Activated T-cell treated with anti-CD3 and anti-CD28 coated beads for 48 hours (primary cell): Measurements from ENCODE around the gene RNF224.
A peak's percentile ranks its signal among the peaks of the same experiment; 100 is the strongest.

Experiments used
- DNase-seq: peaks from one replicate; pipeline ENCODE4 v3.0.0-alpha.2; 2020; ENCODE audit warnings: low read depth

The RNF224 gene

DNA sequence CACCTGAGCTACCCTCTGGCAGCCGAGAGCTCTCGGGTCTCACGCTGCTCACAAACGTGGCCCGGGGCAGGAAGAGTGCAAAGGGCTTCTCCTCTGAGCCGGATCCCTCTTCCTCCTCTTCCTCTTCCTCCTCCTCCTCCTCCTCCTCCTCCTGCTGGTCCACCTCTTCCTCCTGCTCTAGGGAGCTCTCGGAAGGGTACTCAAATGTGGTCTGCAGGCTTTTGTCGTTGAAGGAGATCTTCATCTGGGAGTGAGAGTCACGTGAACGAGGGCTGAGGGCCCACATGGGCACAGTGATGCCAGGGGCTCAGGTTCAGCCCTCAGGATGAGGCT is 34.9 kb upstream of the RNF224 start:
- no peak for DNase-seq

DNA sequence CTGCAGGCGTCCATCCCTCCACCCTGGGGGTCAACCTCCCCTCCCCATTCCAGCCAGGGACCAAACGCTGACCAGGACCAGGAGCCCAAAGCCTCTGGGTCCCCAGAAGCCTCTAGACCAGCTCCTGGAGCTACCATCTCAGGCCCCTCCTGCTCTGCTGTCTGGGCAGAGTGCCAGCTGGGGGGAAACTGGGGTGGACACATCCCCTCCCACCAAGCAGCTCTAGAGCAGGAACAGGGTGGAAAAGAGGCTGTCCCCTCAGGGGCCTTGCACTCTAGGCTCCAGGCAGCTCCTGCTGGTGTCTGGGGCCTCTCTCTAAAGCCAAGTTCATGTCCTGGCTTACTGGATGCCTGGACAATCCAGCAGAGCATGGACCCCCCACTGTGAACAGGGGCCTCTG is 34.4 kb upstream of the RNF224 start:
- no peak for DNase-seq

DNA sequence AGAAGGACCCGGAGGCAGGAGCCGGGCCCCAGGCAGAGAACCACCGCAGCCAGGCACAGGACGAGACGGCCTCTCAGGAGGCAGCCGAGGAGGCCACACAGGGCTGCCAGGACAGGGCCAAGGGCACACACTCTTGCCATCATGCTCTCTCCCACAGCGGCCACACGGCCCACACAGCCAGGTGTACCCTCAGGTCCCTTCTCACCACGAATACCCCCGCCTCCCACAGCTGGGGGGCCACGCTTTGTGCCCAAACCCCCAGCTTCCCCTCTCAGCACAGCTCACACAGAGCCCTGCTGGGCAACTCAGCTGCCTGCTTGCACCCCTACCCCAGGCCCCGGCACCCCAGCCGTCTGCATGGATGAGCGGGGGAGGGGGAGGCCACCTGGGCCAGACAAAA is 33.5 kb upstream of the RNF224 start:
- DNase-seq = no peak

DNA sequence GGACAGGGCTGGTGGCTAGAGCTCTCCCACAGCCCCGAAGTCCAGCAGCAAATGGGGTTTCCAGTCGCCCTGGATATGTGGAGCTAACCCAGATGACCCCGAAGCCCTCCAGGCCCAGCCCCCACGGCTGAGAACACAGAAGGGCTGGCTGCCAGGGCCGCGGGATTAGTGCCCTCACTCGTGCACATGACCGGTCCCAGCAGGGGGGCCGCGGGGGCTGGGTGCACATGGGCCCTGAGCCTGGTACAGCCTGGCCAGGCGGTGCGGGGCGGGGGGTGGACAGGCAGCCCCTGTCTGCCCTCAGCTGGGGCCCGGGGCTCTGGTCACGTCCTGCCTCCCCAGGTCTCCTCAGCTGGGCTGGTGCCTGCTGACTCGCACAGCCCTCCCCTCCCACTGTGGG is 32.9 kb upstream of the RNF224 start:
- DNase-seq = no peak

DNA sequence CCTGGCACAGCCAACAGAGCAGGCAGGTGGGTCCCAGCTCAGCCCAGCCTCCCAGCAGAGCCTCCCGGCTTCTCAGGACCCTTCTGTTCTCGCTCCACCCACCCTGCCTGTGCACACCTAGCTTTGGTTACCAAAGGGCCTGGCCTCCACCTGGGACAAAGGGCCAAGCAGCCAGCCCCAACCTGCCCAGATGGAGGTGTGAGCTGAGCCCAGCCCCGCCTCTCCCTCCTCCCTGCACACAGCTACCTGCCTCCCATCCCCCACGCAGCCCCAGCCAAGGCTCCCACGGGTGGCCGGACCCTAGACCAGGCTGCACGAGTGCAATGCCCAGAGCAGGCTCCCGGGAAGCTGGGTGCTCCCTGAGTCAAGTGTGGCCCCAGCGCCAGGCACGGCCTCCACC is 32.4 kb upstream of the RNF224 start:
- DNase-seq = no peak

DNA sequence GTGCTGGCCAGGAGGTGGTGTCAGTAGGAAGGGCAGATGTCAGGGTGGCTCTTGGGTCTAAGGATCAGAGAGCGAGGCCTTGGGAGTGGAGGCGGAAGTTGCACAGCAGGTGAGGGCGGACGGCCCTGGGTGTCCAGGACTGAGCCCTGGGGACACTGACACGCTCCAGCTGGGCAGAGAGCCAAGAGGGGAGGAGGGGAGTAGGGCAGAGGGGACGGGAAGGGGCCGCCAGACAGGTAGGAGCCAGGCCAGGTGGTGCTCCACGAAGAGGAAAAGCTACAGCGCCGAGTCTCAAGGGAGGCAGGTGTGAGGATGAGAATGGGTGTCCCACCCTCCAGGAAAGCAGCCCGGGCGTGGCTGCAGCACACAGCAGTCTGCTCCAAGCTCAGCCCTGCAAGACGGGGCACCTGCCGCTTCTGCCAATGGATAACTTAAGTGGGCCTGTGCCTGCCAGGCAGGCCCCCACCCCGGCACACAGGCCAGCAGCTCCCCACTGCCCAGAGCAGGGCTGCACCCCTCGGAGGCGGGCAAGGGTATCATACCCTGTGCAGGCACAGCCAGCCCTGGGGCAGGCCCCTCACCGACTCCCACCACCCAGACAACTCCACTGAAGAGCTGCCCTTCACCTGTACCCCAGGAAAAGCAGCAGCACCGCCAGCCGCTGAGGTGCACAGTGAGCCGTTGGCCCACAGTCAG is 31.6 kb upstream of the RNF224 start:
- DNase-seq = no peak

DNA sequence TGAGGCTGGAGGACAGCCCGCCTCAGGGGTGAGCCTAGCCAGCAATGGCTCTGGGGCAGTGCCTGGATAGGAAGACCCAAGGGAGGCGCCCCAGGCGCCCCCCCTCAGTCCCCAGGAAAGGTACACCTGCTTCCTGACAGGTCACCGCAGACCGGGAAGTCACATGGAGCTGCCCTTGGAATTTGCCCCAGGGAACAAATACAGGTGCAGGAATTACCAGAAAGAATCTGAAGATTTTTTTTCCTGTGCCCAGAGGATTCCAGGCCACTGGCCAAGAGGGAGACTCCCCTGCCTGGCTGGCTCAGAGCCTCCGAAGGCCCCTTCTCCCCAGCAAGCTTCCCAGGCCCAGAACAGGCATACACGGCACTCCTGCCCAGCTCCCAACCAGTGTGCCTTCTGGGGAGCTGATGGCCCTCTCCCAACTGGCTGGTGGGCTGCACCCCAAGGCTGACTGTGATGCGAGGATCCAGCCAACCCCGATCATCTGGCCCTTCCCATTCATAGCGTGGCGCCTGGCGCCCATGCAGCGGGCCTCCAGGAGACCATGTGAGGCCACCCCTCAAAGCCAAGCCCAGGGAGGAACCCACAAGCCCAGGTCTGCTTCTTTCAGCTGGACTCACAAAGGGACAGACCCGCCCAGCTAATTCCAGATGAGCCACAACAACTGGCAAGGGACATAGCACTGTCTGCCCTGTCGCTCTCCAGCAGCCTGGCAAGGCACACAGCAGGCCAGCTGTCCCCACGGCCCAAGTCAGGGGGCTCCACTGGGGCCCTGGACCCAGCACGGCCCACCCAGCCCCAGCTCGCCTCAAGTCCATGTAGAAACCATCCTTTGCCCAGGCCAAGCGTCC is 29.0 kb upstream of the RNF224 start:
- no peak for DNase-seq

DNA sequence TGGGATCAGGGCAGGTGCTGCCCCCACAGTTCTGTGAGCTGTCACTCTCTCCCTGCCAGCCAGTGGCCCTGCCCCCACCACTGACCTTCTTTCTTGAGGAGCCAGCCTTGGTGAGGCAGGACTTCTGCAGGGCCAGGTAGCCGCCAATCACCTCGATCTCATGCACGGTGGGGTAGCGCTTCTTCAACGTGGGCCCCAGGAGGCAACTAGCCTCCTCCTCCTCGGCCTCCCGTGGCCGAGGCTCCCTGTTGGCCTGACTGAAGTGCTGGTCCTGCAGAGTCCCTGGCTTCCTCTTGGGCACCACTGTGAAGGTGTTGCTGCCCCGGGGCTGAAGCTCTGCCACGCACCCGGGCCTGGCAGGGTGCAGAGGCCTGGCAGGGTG is 28.4 kb upstream of the RNF224 start:
- no peak for DNase-seq

DNA sequence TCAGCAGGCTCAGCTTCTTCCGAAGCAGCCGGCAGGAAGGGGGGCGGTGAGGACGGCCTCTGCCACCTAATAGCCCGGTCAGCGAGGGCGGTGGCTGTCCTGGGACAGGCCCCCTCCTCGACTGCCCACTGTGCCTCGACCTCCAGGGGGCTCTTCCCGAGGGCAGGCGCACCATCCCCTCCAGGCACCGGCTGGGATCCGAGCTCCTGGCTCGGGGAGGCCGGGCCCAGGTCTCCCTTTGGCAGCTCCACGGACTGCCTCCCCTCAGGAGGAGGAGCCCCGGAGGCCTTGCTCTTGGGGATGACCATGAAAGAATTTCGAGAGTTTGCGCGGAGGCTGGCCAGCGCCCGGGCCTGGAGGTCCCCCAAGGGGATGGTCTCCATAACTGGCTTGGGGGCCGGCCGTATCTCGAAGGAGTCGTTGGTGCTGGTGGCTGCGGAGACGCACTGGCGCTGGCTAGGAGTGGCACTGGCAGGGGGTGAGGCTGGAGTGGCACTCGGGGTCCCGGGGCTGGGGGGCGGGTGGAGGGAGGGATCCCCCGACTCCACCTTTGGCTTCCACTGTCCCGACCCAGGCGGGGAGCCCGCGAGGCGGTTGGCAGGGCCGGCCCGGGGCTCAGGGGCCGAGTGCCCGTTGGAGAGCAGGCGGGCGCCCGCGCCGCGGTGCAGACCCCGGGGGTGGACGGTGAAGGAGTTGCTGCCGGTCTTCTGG is 27.7 kb upstream of the RNF224 start:
- no peak for DNase-seq

DNA sequence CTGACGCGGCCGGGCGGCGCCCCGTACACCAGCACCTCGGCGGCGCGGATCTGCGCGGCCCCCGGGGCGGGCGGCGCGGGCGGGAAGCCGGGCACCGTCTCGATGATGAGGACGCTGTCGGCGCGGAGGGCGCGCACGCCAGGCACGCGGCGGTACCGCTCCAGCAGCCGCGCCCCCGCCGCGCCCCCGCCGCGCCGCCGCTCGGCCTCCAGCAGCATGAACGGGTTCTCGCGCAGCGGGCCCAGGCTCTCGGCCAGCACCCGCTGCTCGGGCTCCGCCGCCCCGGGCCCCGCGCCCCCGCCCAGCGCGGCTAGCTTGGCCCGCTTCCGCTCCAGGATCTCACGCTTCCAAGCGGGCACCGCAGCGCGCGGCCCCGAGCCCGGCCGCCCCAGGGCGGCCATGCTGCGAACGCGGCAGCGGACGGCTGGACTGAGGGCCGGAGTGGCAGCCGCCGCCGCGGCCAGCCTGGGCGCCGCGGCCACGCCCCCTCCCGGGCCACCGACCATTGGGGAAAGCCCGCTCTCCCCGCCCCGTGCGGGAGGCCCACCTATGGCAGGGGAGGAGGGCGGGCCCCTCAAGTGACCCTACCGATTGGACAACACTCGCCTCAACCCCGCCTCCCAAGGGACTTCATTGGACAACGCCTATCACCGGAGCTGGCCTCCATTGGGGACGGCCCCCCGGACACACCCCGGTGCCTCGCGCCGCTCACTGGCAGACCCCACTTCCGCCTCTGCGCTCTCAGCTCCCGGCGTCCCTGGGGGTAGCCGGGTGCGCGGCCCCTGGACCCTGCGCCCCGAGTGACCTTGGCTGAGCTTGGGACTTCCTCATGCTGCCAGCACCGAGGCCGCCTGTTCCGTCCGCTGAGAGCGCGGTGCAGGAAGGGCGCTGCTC is 26.7 kb upstream of the RNF224 start, which contains the start of gene TPRN:
Gene TPRN (minus strand): TSS at position 431 of the 894 bp plus-strand sequence. CDS start 30 bp downstream, at position 401.
- peak; percentile 97 for DNase-seq

DNA sequence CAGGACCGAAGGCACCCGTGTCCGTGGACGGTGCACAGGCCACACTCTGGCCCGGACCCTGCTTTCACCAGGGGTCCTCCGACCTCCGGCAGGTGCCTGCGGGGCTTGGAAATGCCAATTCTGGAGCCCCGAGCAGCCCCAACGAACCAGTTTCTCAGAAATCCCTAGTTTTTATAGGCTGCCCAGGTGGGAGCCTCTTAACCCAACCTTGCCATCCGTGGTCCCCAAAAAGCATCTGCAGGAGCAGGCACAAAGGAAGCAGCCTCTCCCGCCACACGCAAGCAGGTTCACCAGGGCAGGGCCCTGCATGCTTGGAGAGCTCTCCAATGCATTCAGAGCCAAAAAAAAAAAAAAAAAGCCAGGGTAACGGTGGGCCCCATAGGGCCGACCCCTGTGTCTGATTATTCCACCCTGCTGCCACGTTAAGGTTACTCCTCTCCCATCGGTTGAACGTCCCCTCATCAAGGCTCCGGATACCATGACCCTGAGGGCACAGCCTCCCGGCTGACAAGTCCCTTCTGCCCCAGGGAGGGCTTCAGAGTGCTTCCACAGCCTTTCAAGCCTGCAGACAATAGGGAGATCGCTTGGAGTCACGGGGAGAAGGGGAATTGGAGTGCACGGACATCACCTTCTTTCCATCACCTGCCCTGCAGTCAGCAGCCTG is 26.0 kb upstream of the RNF224 start:
- DNase-seq = no peak

DNA sequence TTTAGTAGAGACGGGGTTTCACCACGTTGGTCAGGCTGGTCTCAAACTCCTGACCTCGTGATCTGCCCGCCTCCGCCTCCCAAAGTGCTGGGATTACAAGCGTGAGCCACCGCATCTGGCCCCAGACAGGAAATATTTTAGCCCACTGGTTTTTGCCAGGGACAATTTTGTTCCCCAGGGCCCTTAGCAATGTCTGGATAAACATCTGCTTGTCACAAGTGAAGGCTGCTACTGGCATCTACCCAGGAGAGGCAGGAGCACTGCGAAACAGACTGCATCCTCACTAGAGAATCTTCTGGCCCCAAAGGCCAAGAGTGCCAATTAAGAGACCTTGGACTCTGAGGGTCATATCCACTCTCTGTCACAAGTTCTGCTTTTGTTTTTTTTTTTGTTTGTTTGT is 24.3 kb upstream of the RNF224 start:
- no peak for DNase-seq

DNA sequence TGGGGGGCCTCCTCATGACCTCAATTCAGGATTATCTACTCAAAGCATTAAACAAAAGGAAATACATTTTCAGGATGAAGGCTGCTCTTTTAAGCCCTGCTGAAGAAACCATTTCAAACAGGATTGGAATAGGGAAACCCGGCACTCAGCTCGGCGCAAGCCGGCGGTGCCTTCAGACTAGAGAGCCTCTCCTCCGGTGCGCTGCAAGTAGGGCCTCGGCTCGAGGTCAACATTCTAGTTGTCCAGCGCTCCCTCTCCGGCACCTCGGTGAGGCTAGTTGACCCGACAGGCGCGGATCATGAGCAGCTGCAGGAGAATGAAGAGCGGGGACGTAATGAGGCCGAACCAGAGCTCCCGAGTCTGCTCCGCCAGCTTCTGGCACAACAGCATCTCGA is 22.6 kb upstream of the RNF224 start:
- no peak for DNase-seq

DNA sequence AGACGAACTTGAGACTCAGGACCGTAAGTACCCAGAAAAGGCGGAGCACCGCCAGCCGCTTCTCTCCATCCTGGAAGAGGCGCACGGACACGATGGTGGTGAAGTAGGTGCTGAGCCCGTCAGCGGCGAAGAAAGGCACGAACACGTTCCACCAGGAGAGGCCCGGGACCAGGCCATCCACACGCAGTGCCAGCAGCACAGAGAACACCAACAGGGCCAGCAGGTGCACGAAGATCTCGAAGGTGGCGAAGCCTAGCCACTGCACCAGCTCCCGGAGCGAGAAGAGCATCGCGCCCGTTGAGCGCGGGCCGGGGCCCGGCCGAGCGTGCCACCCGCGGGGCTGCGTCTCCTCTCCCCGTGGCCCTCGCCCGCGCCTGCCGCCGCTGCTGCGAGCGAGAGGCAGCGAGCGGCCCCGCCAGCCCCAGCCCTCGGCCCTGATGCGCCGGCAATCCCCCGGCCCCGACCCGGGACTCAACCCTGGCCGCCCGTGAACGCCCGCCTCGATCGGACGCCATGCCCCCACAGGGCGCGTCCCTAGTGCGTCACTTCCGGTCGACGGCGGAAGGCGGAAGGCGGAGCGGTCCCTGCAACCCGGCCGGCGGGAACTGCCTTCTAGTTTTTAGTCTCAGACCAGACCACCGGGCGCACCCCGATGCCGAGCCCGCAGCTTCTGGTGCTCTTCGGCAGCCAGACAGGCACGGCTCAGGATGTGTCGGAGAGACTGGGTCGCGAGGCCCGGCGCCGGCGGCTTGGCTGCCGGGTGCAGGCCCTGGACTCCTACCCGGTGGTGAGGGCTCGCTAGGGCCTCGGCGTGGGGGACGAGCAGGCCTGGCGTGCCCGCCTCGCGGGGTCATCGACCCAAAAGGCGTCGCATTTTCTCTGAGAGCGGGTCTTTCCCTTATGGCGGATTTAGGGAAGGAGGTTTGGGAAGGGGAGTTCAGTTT is 21.9 kb upstream of the RNF224 start, which contains the start of the genes NDOR1 and TMEM203:
Gene NDOR1 (plus strand): TSS at position 575 of the 944 bp plus-strand sequence. CDS start 78 bp downstream, at position 653.
Gene TMEM203 (minus strand): TSS at position 523 of the 944 bp plus-strand sequence. CDS start 234 bp downstream, at position 289.
- DNase-seq = peak; percentile 93

DNA sequence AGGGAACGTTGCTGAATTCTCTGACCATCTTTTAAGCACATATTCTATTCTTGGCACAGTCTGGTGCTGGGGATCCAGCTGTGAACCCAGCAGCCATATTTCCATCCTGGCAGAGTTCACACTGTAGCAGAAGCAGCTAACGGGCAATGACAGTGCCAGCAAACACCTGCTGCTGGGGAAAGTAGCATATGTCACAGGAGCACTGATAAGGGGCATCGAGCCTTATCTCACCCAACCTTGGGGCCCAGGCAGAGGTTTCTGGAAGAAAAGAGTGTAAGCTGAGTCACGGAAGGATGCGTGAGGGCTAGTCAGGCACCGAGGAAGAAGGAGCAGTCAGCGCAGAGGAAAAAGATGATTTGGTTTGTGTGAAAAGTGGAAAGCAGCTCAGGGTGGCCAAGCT is 20.7 kb upstream of the RNF224 start:
- DNase-seq = no peak

DNA sequence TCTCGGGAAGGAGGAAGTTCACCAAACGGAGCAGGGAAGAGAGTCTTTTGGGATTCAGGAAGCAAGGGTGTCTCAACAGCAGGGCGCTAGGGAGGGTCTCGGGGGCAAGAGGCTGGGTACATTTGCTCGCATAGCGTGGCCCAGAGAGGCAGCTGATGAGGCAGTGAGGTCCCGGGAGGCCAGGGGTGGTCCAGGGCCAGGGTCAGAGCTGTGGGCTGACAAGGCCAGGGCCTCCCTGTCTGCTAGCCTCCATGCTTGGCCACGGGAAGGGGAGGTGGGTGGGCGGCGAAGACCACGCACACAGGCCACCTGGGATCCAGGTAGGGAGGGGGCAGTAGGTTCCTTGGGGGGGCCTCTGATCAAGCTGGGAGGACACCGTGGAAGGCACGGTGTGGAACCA is 15.8 kb upstream of the RNF224 start:
- DNase-seq = no peak

DNA sequence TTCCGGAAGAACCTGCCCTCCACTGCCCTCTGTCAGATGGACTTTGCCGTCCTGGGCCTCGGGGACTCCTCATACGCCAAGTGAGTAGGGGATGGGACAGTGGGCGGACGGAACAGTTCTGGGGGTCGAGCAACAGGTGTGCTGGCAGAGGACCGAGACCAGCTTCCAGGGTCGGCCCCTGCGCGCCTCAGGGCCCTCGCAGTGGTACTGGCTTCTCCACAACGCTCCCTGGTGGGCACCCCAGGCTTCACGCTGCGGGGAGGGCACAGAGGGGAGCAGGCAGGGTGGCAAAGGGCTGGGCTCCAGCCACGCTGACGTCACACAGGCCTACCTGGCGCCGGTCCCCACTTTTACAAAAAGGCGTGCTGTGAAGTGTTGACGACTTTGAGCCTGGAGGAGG is 14.8 kb upstream of the RNF224 start:
- DNase-seq = no peak

DNA sequence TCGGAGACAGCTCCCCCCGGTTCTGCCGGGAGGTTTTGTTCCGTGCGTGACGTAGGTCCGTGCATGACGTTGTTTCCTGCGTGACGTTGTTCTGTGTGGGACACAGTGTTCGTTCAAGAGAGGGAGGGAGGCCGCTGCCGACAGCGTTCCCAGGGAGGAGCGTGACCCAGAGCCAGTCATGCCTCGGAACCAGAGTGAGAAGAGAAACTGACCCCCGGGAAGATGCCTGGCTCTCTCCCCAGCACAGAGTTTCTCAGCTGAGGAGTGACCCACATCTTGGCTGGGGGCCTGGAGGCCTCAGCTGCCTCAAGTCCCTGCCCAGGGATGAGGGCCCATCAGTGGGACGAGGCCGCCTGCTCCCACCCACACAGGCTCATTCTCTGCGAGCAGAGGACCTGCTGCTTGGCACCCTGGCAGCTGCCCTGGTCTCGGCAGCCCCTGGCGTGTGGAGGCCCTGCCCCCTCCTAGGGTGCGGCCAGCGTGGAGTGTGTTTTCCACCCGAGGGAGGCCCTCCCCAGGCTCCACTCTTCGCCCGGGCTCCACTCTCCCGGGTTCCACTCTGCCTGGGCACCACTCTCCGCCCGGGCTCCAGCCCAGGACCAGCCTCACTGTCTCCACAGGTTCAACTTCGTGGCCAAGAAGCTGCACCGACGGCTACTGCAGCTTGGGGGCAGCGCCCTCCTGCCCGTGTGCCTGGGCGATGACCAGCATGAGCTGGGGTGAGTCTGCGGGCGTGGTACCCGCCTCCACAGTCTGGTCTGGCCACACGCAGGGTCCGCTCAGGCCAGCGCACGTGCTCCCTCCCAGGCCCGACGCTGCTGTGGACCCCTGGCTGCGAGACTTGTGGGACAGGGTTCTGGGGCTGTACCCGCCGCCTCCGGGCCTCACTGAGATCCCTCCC is 13.9 kb upstream of the RNF224 start:
- DNase-seq = no peak

DNA sequence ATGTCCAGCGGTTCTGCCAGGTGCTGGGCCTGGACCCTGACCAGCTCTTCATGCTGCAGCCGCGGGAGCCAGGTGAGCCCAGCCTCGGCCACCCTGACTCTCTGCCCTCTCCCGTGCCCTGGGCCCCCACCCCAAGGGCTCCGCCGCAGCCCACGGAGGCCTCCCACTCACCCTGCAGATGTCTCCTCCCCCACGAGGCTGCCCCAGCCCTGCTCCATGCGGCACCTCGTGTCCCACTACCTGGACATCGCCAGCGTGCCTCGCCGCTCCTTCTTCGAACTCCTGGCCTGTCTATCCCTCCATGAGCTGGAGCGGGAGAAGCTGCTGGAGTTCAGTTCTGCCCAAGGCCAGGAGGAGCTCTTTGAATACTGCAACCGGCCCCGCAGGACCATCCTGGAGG is 12.7 kb upstream of the RNF224 start:
- DNase-seq = no peak
